Measurements from ENCODE around the gene NRAS.
"Not testable (repeated sequence)": the region's sequence is repeated elsewhere in the genome, so short reads cannot be mapped to it uniquely, and the experiment has no call there.

Gene NRAS

GRCh38 chr1:114716304-114717170 is at the start of gene NRAS:
Gene NRAS (minus strand): TSS chr1:114716771. CDS start chr1:114716160, 611 bp downstream.
- DNase-seq = peak; percentile 97

- peak; percentile 38 for DNase-seq
Observed at GRCh38 chr1:114764689-114765088, 48.1 kb upstream of the NRAS start.

GRCh38 chr1:114758256-114758832 is 41.8 kb upstream of the NRAS start:
- peak; percentile 13 for DNase-seq

GRCh38 chr1:114757455-114758255 is 41.1 kb upstream of the NRAS start, which contains the start of gene CSDE1:
Gene CSDE1 (minus strand): TSS chr1:114757984. CDS start chr1:114739890, 18,094 bp downstream.
- DNase-seq = peak; percentile 99

- peak; percentile 69 for DNase-seq
Observed at GRCh38 chr1:114756949-114757454, 40.4 kb upstream of the NRAS start.

- DNase-seq = peak; percentile 10
Observed at GRCh38 chr1:114756009-114756892, 39.7 kb upstream of the NRAS start.

GRCh38 chr1:114755006-114755931 is 38.7 kb upstream of the NRAS start:
- peak; percentile 53 for DNase-seq

- not testable (repeated sequence) for DNase-seq
Observed at GRCh38 chr1:114753702-114754101, 37.1 kb upstream of the NRAS start.

GRCh38 chr1:114753143-114753542 is 36.6 kb upstream of the NRAS start:
- DNase-seq = no peak

GRCh38 chr1:114750780-114751179 is 34.2 kb upstream of the NRAS start:
- DNase-seq = no peak

GRCh38 chr1:114749835-114750234 is 33.3 kb upstream of the NRAS start:
- DNase-seq = no peak

- no peak for DNase-seq
Observed at GRCh38 chr1:114746450-114747121, 30.0 kb upstream of the NRAS start.

GRCh38 chr1:114745291-114745690 is 28.7 kb upstream of the NRAS start:
- DNase-seq = no peak

GRCh38 chr1:114741963-114742746 is 25.6 kb upstream of the NRAS start:
- no peak for DNase-seq

- DNase-seq = no peak
Observed at GRCh38 chr1:114740331-114740730, 23.8 kb upstream of the NRAS start.

GRCh38 chr1:114737314-114737849 is 20.8 kb upstream of the NRAS start:
- DNase-seq = no peak

- DNase-seq = no peak
Observed at GRCh38 chr1:114735479-114735878, 18.9 kb upstream of the NRAS start.

- no peak for DNase-seq
Observed at GRCh38 chr1:114729782-114730181, 13.2 kb upstream of the NRAS start.

GRCh38 chr1:114728553-114728952 is 12.0 kb upstream of the NRAS start:
- DNase-seq = no peak
